Lower leg skin (tissue), 3 donors: ENCODE data around the gene REEP3.

Experiments used
- CTCF ChIP-seq, 3 donors: fragments of 450-650 bp; IDR thresholded peaks; one replicate each; pipeline ENCODE4 v1.5.1; 2016; ENCODE audit warnings: antibody characterized with exemption in 3 of 3, mild to moderate bottlenecking in 3 of 3, moderate library complexity in 2 of 3
- POLR2A ChIP-seq, 2 donors: fragments of 450-650 bp; IDR thresholded peaks; one replicate each; pipeline ENCODE4 v1.6.1; 2016 to 2017; ENCODE audit warnings: antibody characterized with exemption in 2 of 2, mild to moderate bottlenecking in 1 of 2, moderate library complexity in 1 of 2

- TF ChIP-seq POLR2A (IDR thresholded peaks at IDR 0.05) = peak in 1 of 2 donors; percentile 11
- TF ChIP-seq CTCF (IDR thresholded peaks at IDR 0.05) = no peak
These were observed 445 bp downstream of the REEP3 start for GRCh38 chr10:63521416-63522276.
